Left cardiac atrium (tissue), 4 donors: ENCODE measurements around the gene PKHD1. TPM values are rescaled to one million over a fixed set of nuclear protein-coding genes. Genes with fewer than 3 reads are reported as not detected.

ENCODE experiments used
- ATAC-seq, 2 donors: fragments of 200-7000 bp; cut with Tn5 transposase; one replicate each; pipeline ENCODE4 v1.9.1; 2020; ENCODE audit warnings: mild to moderate bottlenecking in 2 of 2, moderate library complexity in 2 of 2
- DNase-seq: peaks from one replicate; pipeline ENCODE4 v3.0.0-alpha.2; 2020
- intact Hi-C, 2 donors: fragments of 100-400 bp; cut with DNase I; formaldehyde crosslinking; loops; one replicate each; pipeline versions ENCODE4 v1.14.1 to v1.15.1; 2022 to 2023
- total RNA-seq, 2 donors: library from RNA; stranded (reverse); fragmentation: NEBNext Ultra II Directional; extraction: Animal tissue kit (Norgen Biotek cat#: 25700); gene quantifications; one replicate each; pipeline ENCODE4 v1.2.1, GENCODE V29; 2021
- donor health status: DM: no; HTN: yes; CAD: no.
- donor health status: DM: no; HTN: yes; CAD: no; lungs with severe emphysema.
- donor health status: DM: yes; HTN: yes; CAD: no.
- donor health status: Dilated cardiomyopathy.

The PKHD1 gene
- total RNA-seq, 2 donors from 2014 or later = not detected

GRCh38 chr6:51778666-51779065, 308.7 kb downstream of the PKHD1 start:
- no peak for ATAC-seq
- intact Hi-C loops = no loop called here
- no peak for DNase-seq

GRCh38 chr6:51777618-51778017, 309.8 kb downstream of the PKHD1 start:
- no peak for ATAC-seq
- intact Hi-C loops = no loop called here
- no peak for DNase-seq

DNA sequence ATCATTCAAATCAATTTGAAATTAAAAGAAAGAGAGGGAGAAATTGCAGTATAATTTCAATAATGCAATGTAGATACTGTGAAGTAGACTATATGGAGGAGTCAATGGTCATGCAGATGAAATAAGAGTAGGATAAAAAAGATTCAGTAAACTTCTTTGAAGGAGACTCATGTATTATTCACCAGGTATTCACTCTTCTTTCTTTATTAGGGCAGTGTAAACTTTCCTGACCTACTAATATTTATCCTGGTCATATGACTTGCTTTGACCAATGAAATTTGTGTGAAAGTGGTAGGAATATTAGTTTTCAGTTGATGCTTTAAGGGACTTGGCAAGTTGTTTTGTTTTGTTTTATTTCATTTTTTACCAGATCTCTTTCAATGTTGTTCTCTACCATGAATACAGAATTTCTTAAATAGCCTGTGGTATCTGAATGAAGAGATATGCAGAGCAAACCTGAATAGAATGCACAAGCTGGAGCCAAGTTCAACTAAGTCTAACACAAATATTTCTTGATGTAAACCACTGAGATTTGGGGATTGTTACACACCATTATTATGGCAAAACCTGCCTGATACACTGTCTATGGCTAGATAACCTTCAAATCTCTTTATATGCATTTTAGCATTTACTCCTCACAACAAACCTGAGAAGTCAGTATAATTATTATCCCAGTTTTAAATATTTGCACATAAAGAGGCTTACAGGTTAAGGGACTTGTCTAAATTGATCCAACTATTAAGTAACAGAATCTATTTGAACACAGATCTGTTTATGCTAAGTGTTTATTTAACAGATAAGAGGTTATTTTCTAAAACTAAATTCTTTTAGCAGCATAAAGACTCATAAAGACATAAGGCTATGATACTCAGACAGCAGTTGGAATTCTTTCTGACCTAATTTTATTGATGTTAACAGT, 311.2 kb downstream of the PKHD1 start:
- DNase-seq = no peak
- no peak for ATAC-seq
- intact Hi-C loops = no loop called here

DNA sequence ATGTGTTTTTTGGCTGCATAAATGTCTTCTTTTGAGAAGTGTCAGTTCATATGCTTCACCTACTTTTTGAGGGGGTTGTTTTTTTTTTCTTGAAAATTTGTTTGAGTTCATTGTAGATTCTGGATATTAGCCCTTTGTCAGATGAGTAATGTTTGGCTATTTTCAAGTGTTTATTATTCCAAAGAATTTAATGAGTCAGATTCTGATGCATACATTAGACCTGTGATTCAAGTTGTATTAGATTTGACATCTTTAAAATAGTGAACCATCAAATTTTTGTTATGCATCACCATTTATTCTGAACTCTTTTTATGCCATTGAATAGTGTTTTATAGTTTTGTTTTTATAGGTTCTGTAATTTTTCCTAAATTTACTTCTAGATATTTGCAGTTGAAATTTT, 319.3 kb downstream of the PKHD1 start:
- intact Hi-C loops = no loop called here
- DNase-seq = no peak
- ATAC-seq = no peak

GRCh38 chr6:51765230-51765629, 322.2 kb downstream of the PKHD1 start:
- intact Hi-C loops = no loop called here
- DNase-seq (no peak), ATAC-seq (no peak)

DNA sequence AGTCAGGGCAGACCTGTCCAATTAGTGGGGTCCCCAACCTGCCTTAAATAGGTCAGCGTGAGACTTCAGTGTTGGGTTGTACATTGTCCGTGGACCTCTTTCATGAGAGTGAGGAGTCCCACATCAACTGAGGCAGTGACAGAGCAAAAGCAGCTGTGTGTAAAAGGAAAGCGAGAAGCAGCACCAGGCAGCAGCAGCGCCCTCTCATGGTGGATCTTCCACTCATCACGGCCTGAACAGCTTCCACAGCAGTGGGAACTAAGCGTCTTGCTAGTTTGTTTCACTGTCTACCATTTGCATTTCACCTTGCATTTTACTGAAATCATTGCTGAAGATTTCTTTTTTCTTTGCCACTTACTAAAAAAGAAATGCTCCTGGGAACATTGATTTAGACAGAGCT, 333.8 kb downstream of the PKHD1 start:
- ATAC-seq (no peak), DNase-seq (peak; percentile 20)
- intact Hi-C loops = loop anchor here in 1 of 2 donors (10.0 kb wide), 1 partner anchor 219 kb away; no protein-coding TSS in a partner anchor

DNA sequence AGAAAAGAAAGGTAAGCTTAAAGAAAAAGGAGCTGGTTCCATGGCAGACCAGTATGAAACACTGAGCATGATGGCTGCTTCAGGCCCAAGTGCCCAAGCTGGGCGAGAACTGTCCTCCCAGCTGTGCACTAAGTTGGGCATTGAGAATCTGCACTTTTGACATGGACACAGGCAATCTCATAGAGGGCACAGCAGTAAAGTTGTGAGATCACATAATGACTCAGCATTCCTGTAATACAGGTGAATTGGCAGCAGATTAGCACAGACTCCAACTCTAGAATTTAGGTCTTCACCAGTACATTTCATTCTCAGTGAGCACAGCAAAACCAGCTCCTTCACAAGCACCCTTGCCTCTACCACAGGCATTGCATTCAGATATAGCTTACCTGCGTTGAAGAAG, 343.4 kb downstream of the PKHD1 start:
- ATAC-seq (no peak), DNase-seq (no peak)
- intact Hi-C loops = no loop called here

DNA sequence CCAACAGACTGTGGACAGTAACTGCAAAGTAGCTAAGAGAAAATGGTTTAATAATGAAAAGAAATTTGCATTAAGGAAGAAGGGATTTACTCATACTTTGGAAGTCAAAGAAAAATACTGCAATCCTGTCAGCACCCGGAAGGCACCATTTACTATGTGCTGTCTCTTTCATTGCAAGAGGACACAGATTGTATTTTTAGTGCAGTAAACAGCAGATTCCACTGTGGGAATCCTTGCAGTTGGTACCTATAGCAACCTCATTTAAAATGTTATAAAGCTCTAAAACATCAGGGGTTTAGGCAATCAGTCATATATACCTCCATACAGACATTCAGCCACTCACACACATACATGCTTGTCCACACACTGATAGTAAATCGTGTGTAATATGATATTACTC, 346.8 kb downstream of the PKHD1 start:
- ATAC-seq (no peak), DNase-seq (no peak)
- intact Hi-C loops = no loop called here

DNA sequence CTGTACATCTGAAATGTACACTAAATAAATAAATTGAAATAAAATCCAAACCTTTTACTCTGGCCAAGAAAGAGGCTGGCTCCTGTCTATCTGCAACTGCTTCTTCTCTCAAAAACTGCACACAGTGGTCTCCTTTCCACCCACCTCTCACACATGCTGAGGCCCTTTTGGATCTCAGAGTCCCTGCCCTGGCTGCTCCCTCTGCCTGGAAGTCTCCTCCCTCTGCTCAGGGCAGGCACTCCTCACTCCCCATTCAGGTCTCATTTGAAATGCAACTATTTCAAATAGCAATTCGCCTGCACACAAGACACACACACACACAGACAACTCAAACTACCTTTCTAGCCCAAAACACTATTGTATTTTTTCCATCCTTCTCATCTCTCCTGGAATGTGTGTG, 348.8 kb downstream of the PKHD1 start:
- intact Hi-C loops = no loop called here
- no peak for DNase-seq
- no peak for ATAC-seq

DNA sequence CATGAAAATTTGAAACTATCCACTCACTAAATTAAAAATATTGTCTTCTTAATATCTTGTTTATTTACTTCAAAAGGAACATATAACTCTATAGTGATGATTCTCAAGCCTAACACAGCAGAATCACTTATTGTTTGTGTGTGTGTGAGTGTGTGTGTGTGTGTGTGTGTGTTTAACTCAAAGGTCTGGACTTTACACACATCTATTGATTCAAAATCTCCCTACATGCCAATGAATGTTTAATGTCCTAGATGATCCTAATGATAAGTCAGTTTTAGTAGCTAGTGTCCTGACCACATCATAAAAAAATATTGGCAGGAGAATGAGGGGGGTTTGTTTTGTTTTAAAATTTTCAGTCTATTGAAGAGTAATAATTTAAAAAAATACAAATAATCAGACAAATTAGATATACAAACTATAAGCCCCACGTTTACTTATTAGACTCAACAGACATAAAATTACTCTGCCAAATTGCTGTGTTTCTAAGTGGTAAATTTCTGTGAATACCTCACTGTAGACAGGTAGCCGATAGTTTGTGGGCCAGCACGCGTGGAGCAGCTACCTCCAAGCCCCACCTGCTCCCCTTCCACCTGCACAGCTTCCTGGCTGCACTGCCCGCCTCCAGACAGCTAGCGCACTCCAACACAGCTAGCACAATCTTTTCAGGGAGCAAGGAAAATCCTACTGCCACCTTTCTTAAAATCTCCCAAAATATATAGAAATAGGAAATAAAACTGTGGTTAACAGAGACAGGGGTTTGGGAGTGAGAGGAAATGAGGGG, 349.6 kb downstream of the PKHD1 start:
- ATAC-seq = no peak

DNA sequence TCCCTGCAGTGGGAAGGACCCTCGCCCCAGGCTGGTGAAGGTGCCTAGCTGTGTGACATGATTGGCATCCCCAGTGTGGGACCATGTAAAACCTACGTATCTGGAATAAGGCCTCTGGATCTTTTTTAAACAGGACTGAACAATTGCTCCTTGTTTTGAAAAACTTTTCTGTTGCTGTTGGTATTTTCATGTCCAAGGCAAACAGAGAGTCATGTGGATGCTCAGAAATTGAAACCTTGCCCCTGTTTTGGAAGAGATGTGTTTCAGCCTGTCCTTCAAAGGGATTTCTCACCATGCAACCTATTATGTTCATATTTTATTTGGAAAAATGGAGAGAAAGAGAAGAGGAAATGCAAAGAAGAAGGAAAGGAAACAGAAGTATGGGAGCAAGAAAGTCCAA, 362.3 kb downstream of the PKHD1 start:
- ATAC-seq (no peak), DNase-seq (no peak)
- intact Hi-C loops = no loop called here

More for the DNA sequence above, 349.6 kb downstream of the PKHD1 start:
- no peak for DNase-seq
- intact Hi-C loops = no loop called here

DNA sequence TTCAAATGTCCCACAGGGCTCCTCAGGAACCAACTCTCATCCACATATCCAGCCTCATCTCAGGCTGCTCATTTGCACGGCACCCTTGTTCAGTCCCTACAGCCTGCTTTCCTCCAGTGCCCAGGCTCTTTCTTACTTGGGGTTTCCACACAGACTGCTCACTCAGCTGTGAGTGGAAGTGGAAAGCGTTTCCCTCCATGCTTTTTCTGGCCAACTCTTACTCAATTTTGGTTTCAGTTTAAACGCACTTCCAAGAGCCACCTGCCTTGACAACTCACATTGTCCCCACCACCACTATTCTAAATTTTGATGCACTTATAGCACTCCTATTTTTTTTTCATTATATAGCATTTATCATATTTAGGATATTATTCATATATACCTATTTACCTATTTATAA, 367.1 kb downstream of the PKHD1 start:
- ATAC-seq (peak in 1 of 2 donors; percentile 30), DNase-seq (no peak)
- intact Hi-C loops = no loop called here

GRCh38 chr6:51719297-51719696, 368.1 kb downstream of the PKHD1 start:
- intact Hi-C loops = no loop called here
- DNase-seq (no peak), ATAC-seq (no peak)

GRCh38 chr6:51718533-51718932, 368.9 kb downstream of the PKHD1 start:
- DNase-seq = no peak
- intact Hi-C loops = no loop called here

GRCh38 chr6:51717477-51717876, 369.9 kb downstream of the PKHD1 start:
- DNase-seq (no peak), ATAC-seq (no peak)
- intact Hi-C loops = no loop called here

More at GRCh38 chr6:51718533-51718932, 368.9 kb downstream of the PKHD1 start:
- no peak for ATAC-seq

DNA sequence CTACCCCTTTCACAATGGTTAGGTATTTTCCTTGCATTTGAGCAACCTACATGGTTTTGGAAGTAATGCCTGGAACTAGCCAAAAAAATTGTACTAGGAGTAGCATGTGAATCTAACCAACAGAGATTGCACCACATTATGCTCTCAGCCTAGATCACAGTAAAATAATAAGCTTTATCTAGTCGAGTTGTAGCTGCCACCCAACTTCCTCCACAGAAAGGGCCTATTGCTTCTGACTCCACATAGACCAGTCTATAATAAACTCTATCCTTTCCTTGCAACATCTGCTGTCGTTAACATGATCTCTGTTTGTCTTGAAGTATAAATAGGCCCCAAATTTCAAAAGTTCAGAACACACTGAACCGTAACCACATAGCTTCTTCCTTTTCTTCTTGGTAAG, 375.5 kb downstream of the PKHD1 start:
- DNase-seq = no peak
- intact Hi-C loops = no loop called here

DNA sequence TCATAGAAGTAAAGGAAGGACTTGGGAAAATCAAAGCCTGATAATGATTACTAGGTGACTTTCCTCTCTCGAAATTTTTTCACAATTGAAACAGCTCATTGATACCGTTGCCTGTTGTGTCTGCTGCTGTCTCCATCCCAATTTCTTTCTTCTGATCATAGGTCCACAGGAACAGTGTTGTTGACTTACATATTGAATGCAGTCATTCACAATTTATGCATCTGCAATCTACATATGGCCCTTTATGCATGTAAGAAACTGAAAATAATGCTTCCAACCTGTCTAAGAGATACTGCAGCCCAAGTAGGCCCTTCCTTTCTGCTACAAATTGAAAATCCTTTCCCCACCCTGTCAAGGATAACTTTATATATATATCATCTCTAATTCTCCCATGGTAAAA, 381.3 kb downstream of the PKHD1 start:
- DNase-seq (no peak), ATAC-seq (no peak)
- intact Hi-C loops = no loop called here

More for the DNA sequence above, 375.5 kb downstream of the PKHD1 start:
- ATAC-seq = no peak

DNA sequence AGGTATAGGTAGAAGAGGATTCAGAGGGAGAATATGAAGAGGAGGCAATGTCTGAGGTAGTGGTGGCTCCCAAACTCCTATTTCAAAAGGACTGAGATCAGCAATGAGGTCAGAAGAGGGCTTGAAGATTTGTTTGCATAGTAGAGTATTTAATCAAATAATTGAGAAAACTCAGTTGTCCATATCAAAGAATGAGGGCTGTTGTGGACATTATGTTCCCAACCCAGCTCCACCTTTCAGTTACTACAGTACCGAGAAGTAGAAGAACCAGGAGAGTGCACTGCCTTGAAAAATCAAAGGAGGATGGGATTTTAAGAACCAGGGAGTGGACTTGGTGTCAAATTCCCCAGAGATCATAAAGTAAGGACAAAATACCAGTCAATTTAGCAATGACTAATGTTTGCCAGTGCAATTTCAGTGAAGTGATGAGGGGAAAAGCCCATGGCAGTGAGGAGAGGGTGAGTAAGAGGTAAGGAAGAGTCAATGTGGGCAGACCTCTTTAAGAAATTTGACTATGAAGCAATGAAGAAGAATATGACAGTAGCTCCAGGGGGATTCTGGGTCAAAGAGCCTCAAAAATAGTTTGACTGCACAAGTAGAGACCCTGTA, 382.4 kb downstream of the PKHD1 start:
- ATAC-seq (no peak), DNase-seq (no peak)
- intact Hi-C loops = no loop called here

DNA sequence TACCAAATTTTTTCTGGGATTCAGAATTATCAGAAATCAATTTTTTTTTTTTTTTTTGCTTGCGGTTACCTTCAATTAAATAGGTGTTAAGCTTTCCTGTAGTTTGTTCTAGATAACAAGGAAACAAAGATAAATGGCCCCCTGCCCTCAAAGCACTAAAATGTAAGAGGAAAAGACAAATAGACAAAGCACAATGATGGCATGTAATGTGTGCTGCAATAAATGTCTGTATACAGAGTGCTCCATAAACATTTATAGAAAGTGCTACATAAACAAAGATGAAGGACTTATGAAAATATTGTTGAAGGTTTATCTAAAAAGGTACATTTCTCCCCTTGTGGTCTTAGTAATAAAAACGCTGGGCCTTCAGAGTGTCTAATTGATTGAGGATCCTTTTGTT, 384.6 kb downstream of the PKHD1 start:
- no peak for DNase-seq
- ATAC-seq = no peak
- intact Hi-C loops = no loop called here

GRCh38 chr6:51684603-51685002, 402.8 kb downstream of the PKHD1 start:
- peak in 1 of 2 donors; percentile 41 for ATAC-seq
- intact Hi-C loops = no loop called here
- DNase-seq = no peak
